Erythroblast (primary cell): ENCODE data around the gene GPC6.

Experiments used
- GATA1 ChIP-seq: IDR thresholded peaks from 2 replicates; pipeline ENCODE4 v1.6.1; 2011; ENCODE audit warnings: low read depth, mild to moderate bottlenecking, control low read depth, low read length, moderate library complexity
- POLR2A ChIP-seq: IDR thresholded peaks from 2 replicates; pipeline ENCODE4 v1.6.1; 2011; ENCODE audit warnings: mild to moderate bottlenecking, low read length

DNA sequence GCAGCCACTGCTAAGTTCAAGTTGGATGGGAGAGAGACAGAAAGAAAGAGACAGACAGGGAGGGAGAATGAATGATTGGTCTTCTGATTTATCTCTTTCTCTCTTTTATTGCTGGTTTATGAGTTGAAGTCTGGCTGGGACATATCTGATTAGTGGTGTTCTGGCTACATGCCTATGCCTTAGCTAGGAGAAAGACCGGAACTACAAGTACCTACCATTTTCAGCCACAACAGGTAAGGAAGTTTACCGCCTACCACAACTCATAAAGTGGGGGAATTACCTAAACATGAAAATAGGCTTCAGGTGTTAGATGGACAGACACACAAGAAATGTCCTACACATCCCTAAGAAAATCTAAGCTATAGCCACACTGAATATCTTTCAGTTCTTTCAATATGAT lies 36.6 kb upstream of the GPC6 start:
- TF ChIP-seq POLR2A (no peak), GATA1 (no peak)
